Gastrocnemius medialis (tissue), 4 donors: ENCODE measurements around the gene HAVCR2. TPM values are rescaled to one million over a fixed set of nuclear protein-coding genes. Genes with fewer than 3 reads are reported as not detected.

Experiments used
- ATAC-seq, 2 donors: fragments of 150-250 bp; one replicate each; pipeline ENCODE4 v1.9.1; 2016
- DNase-seq, 2 donors: peaks; one replicate each; pipeline ENCODE4 v3.0.0-alpha.2; 2019
- H3K27ac ChIP-seq, 4 donors: fragments of 200-600 bp; sonication (generic); 1 replicate in 1 of 4; 2 replicates in 3 of 4; pipeline ENCODE4 v1.5.1; 2016 to 2018; ENCODE audit warnings: mild to moderate bottlenecking in 2 of 4, moderate library complexity in 1 of 4
- H3K27me3 ChIP-seq, 3 donors: fragments of 200-600 bp; sonication (generic) in 2 of 3; 1 replicate in 1 of 3; 2 replicates in 2 of 3; pipeline versions ENCODE4 v1.5.1 to v1.6.0; 2016 to 2019; ENCODE audit warnings: mild to moderate bottlenecking in 1 of 3, moderate library complexity in 1 of 3
- H3K36me3 ChIP-seq, 2 donors: fragments of 200-600 bp; sonication (generic) in 1 of 2; one replicate each; pipeline ENCODE4 v1.5.1; 2017 to 2018
- H3K4me1 ChIP-seq, 2 donors: fragments of 200-600 bp; sonication (generic) in 1 of 2; one replicate each; pipeline ENCODE4 v1.5.1; 2016 to 2017; ENCODE audit warnings: mild to moderate bottlenecking in 2 of 2
- H3K4me3 ChIP-seq, 4 donors: fragments of 200-600 bp; sonication (generic) in 3 of 4; 1 replicate in 1 of 4; 2 replicates in 3 of 4; pipeline ENCODE4 v1.5.1; 2016 to 2019; ENCODE audit warnings: mild to moderate bottlenecking in 2 of 4
- H3K9me3 ChIP-seq, 3 donors: fragments of 200-600 bp; sonication (generic) in 2 of 3; 1 replicate in 1 of 3; 2 replicates in 2 of 3; pipeline ENCODE4 v1.5.1; 2016 to 2019
- POLR2A ChIP-seq, 2 donors: fragments of 450-650 bp; IDR thresholded peaks; one replicate each; pipeline ENCODE4 v1.6.1; 2017; ENCODE audit warnings: antibody characterized with exemption in 2 of 2, mild to moderate bottlenecking in 2 of 2, moderate library complexity in 2 of 2
- in situ Hi-C, 4 donors: fragments of 200-750 bp; cut with MboI; loops; one replicate each; pipeline versions ENCODE4 v1.15.0 to v1.8.0; 2017; ENCODE audit warnings: low sequenced_read_pairs in 4 of 4
- intact Hi-C: fragments of 100-400 bp; cut with DNase I; formaldehyde crosslinking; loops from one replicate; pipeline ENCODE4 v1.15.1; 2023; ENCODE audit warnings: low total_unique reads
- total RNA-seq, 4 donors: library from RNA; depleted of rRNA; stranded (reverse); fragments of >200 nt; gene quantifications; one replicate each; pipeline versions ENCODE4 v1.1.0 to v1.2.3, GENCODE V29; 2016
- TF ChIP-seq, protein P1 (sequence below), 5 experiments: fragments of 450-650 bp in 3 of 5; fragments of 200-600 bp in 2 of 5; sonication (generic) in 2 of 5; IDR thresholded peaks in 4 of 5; conservative IDR thresholded peaks in 1 of 5; 1 replicate in 4 of 5; 2 replicates in 1 of 5; pipeline ENCODE4 v1.5.1; 2016 to 2019; ENCODE audit warnings: antibody characterized with exemption in 5 of 5, mild to moderate bottlenecking in 3 of 5, moderate library complexity in 3 of 5

Gene HAVCR2
- 1 to 10 TPM; 1.2 to 5.0 (median 1.6) TPM for total RNA-seq

DNA sequence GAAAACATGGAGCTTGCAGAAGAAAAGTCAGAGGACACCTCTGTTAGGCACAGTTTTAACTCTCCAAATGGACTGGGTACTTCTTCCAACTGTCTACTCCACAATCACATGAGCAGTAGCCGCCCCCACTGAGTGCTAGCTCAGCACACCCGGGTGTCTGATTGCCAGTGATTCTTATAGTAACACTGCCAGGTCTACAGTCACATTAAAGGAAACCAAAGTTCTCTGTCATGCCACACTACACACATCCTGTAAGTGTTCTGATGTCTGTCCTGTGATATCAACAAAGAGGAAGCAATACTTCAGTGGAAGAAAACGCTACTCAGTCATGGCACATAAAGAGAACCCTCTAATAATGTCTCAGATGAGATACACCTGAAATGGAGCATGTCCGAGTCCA is at the start of gene HAVCR2:
Gene HAVCR2 (minus strand): TSS at position 69 of the 400 bp plus-strand sequence. CDS start 61 bp downstream, at position 8.
- H3K4me3 ChIP-seq: peak within 1 kb of the TSS in 1 of 4 donors; percentile 3
- H3K27me3 ChIP-seq: no peaks in the 10 kb centered on the region
- in situ Hi-C loops (no loop called here), intact Hi-C loops (no loop called here)
- DNase-seq: peak; percentile 19 to 38
- no peaks in the 10 kb centered on the region for H3K36me3 ChIP-seq
- no peak for ATAC-seq
- no peaks in the 10 kb centered on the region for H3K4me1 ChIP-seq
- H3K9me3 ChIP-seq: no peaks in the 10 kb centered on the region
- H3K27ac ChIP-seq: no peak within 1 kb of the TSS
- no peak for TF ChIP-seq POLR2A (IDR thresholded peaks at IDR 0.05)
- TF ChIP-seq, protein P1, sequence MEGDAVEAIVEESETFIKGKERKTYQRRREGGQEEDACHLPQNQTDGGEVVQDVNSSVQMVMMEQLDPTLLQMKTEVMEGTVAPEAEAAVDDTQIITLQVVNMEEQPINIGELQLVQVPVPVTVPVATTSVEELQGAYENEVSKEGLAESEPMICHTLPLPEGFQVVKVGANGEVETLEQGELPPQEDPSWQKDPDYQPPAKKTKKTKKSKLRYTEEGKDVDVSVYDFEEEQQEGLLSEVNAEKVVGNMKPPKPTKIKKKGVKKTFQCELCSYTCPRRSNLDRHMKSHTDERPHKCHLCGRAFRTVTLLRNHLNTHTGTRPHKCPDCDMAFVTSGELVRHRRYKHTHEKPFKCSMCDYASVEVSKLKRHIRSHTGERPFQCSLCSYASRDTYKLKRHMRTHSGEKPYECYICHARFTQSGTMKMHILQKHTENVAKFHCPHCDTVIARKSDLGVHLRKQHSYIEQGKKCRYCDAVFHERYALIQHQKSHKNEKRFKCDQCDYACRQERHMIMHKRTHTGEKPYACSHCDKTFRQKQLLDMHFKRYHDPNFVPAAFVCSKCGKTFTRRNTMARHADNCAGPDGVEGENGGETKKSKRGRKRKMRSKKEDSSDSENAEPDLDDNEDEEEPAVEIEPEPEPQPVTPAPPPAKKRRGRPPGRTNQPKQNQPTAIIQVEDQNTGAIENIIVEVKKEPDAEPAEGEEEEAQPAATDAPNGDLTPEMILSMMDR (IDR thresholded peaks at IDR 0.05 in 4 of 5, conservative IDR thresholded peaks at IDR 0.05 in 1 of 5): no peak

DNA sequence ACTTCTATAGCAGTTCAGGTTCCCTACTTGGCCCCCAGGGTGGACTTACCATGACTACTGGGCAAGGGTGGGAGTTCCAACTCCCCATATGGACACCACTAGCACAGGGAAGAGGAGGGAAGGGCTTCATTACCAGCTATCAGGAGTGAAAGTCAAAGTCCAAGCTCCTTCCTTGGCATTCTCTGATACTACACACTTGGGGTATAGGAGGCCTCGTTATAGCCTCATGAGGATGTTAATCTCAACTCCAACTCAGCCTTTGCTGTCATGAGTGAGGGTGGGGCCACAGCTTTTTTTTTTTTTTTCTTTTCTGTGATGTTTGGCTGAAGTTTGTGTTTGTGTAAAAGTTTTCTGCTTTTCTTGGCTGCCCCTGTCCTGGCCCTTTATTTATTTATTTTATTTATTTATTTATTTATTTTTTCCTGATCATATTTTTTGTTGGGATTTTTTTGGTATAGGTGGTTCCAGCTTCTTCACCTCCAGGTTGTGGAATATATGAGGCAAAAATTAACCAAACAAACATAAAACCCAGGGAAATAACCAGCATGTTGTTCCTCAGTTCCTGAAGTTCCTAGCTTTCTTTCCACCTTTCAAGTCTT is 48.5 kb upstream of the HAVCR2 start:
- in situ Hi-C loops (no loop called here), intact Hi-C loops (no loop called here)
- Histone ChIP-seq H3K36me3 (no peaks in the 10 kb centered on the region), H3K4me1 (no peaks in the 10 kb centered on the region), H3K27ac (no peak overlapping the region), H3K9me3 (no peaks in the 10 kb centered on the region), H3K4me3 (no peak overlapping the region), H3K27me3 (no peaks in the 10 kb centered on the region)
- ATAC-seq: no peak
- DNase-seq: no peak
- TF ChIP-seq, protein P1 (IDR thresholded peaks at IDR 0.05 in 4 of 5, conservative IDR thresholded peaks at IDR 0.05 in 1 of 5): no peak
- no peak for TF ChIP-seq POLR2A (IDR thresholded peaks at IDR 0.05)

DNA sequence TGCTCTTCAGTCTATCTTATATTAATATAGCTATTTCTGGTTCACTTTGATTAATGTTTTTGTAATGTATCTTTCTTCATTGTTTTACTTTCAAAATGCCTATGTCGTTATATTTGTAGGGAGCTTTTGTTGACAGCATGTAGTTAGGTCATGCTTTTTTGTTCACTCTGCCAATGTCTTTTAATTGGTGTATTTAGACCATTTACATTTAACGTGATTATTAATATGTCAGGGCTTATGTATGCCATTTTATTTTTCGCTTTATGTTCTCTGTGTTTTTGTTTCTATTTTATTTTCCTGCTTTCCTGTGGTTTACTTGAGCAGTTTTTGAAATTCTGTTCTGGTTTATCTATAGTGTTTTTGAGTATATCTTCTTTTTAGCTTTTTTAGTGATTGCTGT is 46.5 kb upstream of the HAVCR2 start:
- in situ Hi-C loops (no loop called here), intact Hi-C loops (no loop called here)
- no peaks in the 10 kb centered on the region for H3K36me3 ChIP-seq
- H3K4me3 ChIP-seq: no peak overlapping the region
- no peak for TF ChIP-seq POLR2A (IDR thresholded peaks at IDR 0.05)
- TF ChIP-seq, protein P1 (IDR thresholded peaks at IDR 0.05 in 4 of 5, conservative IDR thresholded peaks at IDR 0.05 in 1 of 5): no peak
- no peaks in the 10 kb centered on the region for H3K9me3 ChIP-seq
- no peaks in the 10 kb centered on the region for H3K27me3 ChIP-seq
- DNase-seq: no peak
- no peak for ATAC-seq
- H3K4me1 ChIP-seq: no peaks in the 10 kb centered on the region
- no peak overlapping the region for H3K27ac ChIP-seq

DNA sequence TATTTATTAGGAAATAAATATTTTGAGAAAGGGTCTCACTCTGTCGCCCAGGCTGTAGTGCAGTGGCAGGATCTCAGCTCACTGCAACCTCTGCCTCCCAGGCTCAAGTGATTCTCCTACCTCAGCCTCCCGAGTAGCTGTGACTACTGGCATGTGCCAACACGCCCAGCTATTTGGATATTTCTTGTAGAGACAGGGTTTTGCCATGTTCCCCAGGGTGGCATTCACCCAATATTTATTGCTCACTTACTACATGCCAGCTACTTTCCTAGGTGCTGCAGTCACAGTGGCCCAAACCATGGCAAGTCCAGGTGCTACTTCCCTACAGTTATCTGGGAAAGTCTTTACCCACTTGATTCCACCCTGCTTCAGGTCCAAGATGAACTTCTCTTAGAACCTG is 42.2 kb upstream of the HAVCR2 start:
- Histone ChIP-seq H3K27ac (no peak overlapping the region), H3K27me3 (no peaks in the 10 kb centered on the region), H3K4me3 (no peak overlapping the region), H3K36me3 (no peaks in the 10 kb centered on the region), H3K9me3 (no peaks in the 10 kb centered on the region), H3K4me1 (no peaks in the 10 kb centered on the region)
- DNase-seq (no peak), ATAC-seq (no peak)
- in situ Hi-C loops: no loop called here
- TF ChIP-seq POLR2A (IDR thresholded peaks at IDR 0.05): no peak
- TF ChIP-seq, protein P1 (IDR thresholded peaks at IDR 0.05 in 4 of 5, conservative IDR thresholded peaks at IDR 0.05 in 1 of 5): no peak
- intact Hi-C loops: no loop called here
